H9 (cell line): ENCODE measurements around the gene IQSEC1. TPM values are rescaled to one million over a fixed set of nuclear protein-coding genes. Genes with fewer than 3 reads are reported as not detected.

ENCODE experiments used
- DNase-seq: peaks from one replicate; pipeline ENCODE4 v3.0.0-alpha.2; 2017
- H2AFZ ChIP-seq: one replicate; pipeline ENCODE4 v1.6.1; 2013; ENCODE audit warnings: mild to moderate bottlenecking, low read length, control low read depth, moderate library complexity
- H2AK5ac ChIP-seq: 2 replicates; pipeline ENCODE4 v1.6.1; 2013; ENCODE audit warnings: low read length, control low read depth, mixed read lengths; ENCODE audit not compliant: insufficient read length
- H2BK120ac ChIP-seq: one replicate; pipeline ENCODE4 v1.6.1; 2013; ENCODE audit warnings: low read depth, mild to moderate bottlenecking, low read length, control low read depth, inconsistent platforms; ENCODE audit not compliant: poor library complexity, severe bottlenecking
- H2BK12ac ChIP-seq: 2 replicates; pipeline ENCODE4 v1.6.1; 2013; ENCODE audit warnings: low read length, control low read depth, mixed read lengths, low read depth; ENCODE audit not compliant: insufficient read length
- H2BK15ac ChIP-seq: 2 replicates; pipeline ENCODE4 v1.6.1; 2013; ENCODE audit warnings: low read depth, low read length, control low read depth
- H2BK20ac ChIP-seq: one replicate; pipeline ENCODE4 v1.6.1; 2013; ENCODE audit warnings: low read depth, mild to moderate bottlenecking, low read length, control low read depth, inconsistent platforms; ENCODE audit not compliant: poor library complexity, severe bottlenecking
- H2BK5ac ChIP-seq: 2 replicates; pipeline ENCODE4 v1.6.1; 2013; ENCODE audit warnings: low read length, control low read depth, mixed read lengths; ENCODE audit not compliant: insufficient read length
- H3K14ac ChIP-seq: 2 replicates; pipeline ENCODE4 v1.6.1; 2013; ENCODE audit warnings: low read length, control low read depth; ENCODE audit not compliant: insufficient read depth
- H3K18ac ChIP-seq: 2 replicates; pipeline ENCODE4 v1.6.1; 2013; ENCODE audit warnings: low read depth, mild to moderate bottlenecking, mixed read lengths, low read length, control low read depth; ENCODE audit not compliant: insufficient read length
- H3K23ac ChIP-seq: 2 replicates; pipeline ENCODE4 v1.6.1; 2013; ENCODE audit warnings: low read length, control low read depth, mixed read lengths, low read depth; ENCODE audit not compliant: insufficient read length
- H3K23me2 ChIP-seq: 2 replicates; pipeline ENCODE4 v1.6.1; 2013; ENCODE audit warnings: low read depth, mild to moderate bottlenecking, mixed read lengths, low read length, control low read depth; ENCODE audit not compliant: insufficient read length, poor library complexity, severe bottlenecking
- H3K27ac ChIP-seq: 2 replicates; pipeline ENCODE4 v1.5.1; 2013; ENCODE audit warnings: low read length, control low read depth, mixed read lengths, low read depth; ENCODE audit not compliant: insufficient read length
- H3K27me3 ChIP-seq: 2 replicates; pipeline ENCODE4 v1.6.1; 2013; ENCODE audit warnings: low read length, control low read depth, inconsistent platforms; ENCODE audit not compliant: insufficient read depth
- H3K4ac ChIP-seq: 2 replicates; pipeline ENCODE4 v1.6.1; 2013; ENCODE audit warnings: low read depth, mild to moderate bottlenecking, control low read depth, inconsistent platforms, low read length, moderate library complexity
- H3K4me1 ChIP-seq: 2 replicates; pipeline ENCODE4 v1.6.1; 2013; ENCODE audit warnings: low read length, control low read depth, inconsistent platforms; ENCODE audit not compliant: insufficient read depth
- H3K4me2 ChIP-seq: 2 replicates; pipeline ENCODE4 v1.6.1; 2013; ENCODE audit warnings: low read length, control low read depth, mixed read lengths; ENCODE audit not compliant: insufficient read length, insufficient read depth
- H3K56ac ChIP-seq: 2 replicates; pipeline ENCODE4 v1.6.1; 2013; ENCODE audit warnings: low read depth, mild to moderate bottlenecking, mixed read lengths, low read length, control low read depth; ENCODE audit not compliant: insufficient read length
- H3K79me1 ChIP-seq: 2 replicates; pipeline ENCODE4 v1.6.1; 2013; ENCODE audit warnings: low read depth, mild to moderate bottlenecking, moderate library complexity, low read length, control low read depth, inconsistent platforms; ENCODE audit not compliant: insufficient read depth, poor library complexity, severe bottlenecking
- H3K79me2 ChIP-seq: 2 replicates; pipeline ENCODE4 v1.6.1; 2013; ENCODE audit warnings: low read length, control low read depth, inconsistent platforms; ENCODE audit not compliant: insufficient read depth
- H3K9ac ChIP-seq: 2 replicates; pipeline ENCODE4 v1.6.1; 2013; ENCODE audit warnings: low read length, control low read depth, mixed read lengths; ENCODE audit not compliant: insufficient read length; ENCODE audit errors: extremely low read depth
- H3K9me3 ChIP-seq: one replicate; pipeline ENCODE4 v1.6.1; 2013; ENCODE audit warnings: low read depth, low read length, inconsistent platforms; ENCODE audit not compliant: control insufficient read depth
- H3T11ph ChIP-seq: one replicate; pipeline ENCODE4 v1.6.1; 2013; ENCODE audit warnings: mild to moderate bottlenecking, low read length, control low read depth, inconsistent platforms
- H4K20me1 ChIP-seq: one replicate; pipeline ENCODE4 v1.6.1; 2013; ENCODE audit not compliant: control insufficient read depth, insufficient read length, insufficient read depth
- H4K5ac ChIP-seq: 2 replicates; pipeline ENCODE4 v1.6.1; 2013; ENCODE audit warnings: low read depth, mild to moderate bottlenecking, mixed read lengths, low read length, control low read depth; ENCODE audit not compliant: insufficient read length
- H4K8ac ChIP-seq: replicated peaks from 2 replicates; pipeline ENCODE4 v1.6.1; 2013; ENCODE audit warnings: low read length, control low read depth, mixed read lengths, low read depth; ENCODE audit not compliant: insufficient read length
- H4K91ac ChIP-seq: 2 replicates; pipeline ENCODE4 v1.6.1; 2013; ENCODE audit warnings: low read depth, mild to moderate bottlenecking, moderate library complexity, mixed read lengths, low read length, control low read depth; ENCODE audit not compliant: insufficient read length
- H3K27ac Mint-ChIP-seq, 3 experiments: 2 replicates in 2 of 3; 3 replicates in 1 of 3; pipeline ENCODE4 v1.8.0; 2020 to 2021; ENCODE audit warnings: mixed read lengths in 3 of 3, mild to moderate bottlenecking in 1 of 3, moderate library complexity in 1 of 3
- H3K27me3 Mint-ChIP-seq: 2 replicates; pipeline ENCODE4 v1.8.0; 2021; ENCODE audit warnings: low read depth, mild to moderate bottlenecking, moderate library complexity, mixed read lengths
- H3K36me3 Mint-ChIP-seq, 3 experiments: 2 replicates in 2 of 3; 3 replicates in 1 of 3; pipeline ENCODE4 v1.8.0; 2020 to 2021; ENCODE audit warnings: low read depth in 3 of 3, mixed read lengths in 3 of 3; ENCODE audit not compliant: insufficient read depth in 1 of 3
- H3K4me1 Mint-ChIP-seq, 2 experiments: 2 replicates each; pipeline ENCODE4 v1.8.0; 2020; ENCODE audit warnings: mixed read lengths in 2 of 2
- H3K4me3 Mint-ChIP-seq, 2 experiments: 2 replicates in 1 of 2; 3 replicates in 1 of 2; pipeline ENCODE4 v1.8.0; 2020 to 2021; ENCODE audit warnings: mild to moderate bottlenecking in 2 of 2, mixed read lengths in 2 of 2, moderate library complexity in 1 of 2
- H3K9me3 Mint-ChIP-seq, 2 experiments: 2 replicates in 1 of 2; 3 replicates in 1 of 2; pipeline ENCODE4 v1.8.0; 2020; ENCODE audit warnings: mild to moderate bottlenecking in 2 of 2, mixed read lengths in 2 of 2, moderate library complexity in 1 of 2
- CTCF ChIP-seq: fragments of 200-600 bp; sonication (generic); conservative IDR thresholded peaks from 3 replicates; pipeline ENCODE4 v1.8.0; 2021; ENCODE audit warnings: antibody characterized with exemption, mild to moderate bottlenecking
- WGBS: extraction: QIAGEN DNeasy Blood & Tissue Kit; methylation state at CpG from one replicate; pipeline ENCODE4 v1.1.7; 2013; ENCODE audit warnings: missing lambda C conversion rate, low lambda C conversion rate, mixed read lengths; ENCODE audit not compliant: insufficient read length; ENCODE audit errors: extremely low coverage; 5-methylcytosine and 5-hydroxymethylcytosine counted together
- total RNA-seq: library from RNA; stranded (reverse); gene quantifications from 2 replicates; pipeline ENCODE4 v1.2.1, GENCODE V29; 2021

The IQSEC1 gene
- total RNA-seq, 1 experiment from 2014 or later, result 19.1 TPM

GRCh38 chr3:13024765-13025065 lies 48.5 kb downstream of the IQSEC1 start:
- H3K4me2 ChIP-seq, result no peak overlapping the region
- H3K14ac ChIP-seq, result no peak overlapping the region
- no peak for TF ChIP-seq CTCF
- no peak overlapping the region for H4K5ac ChIP-seq
- H3K23me2 ChIP-seq, result no peaks in the 10 kb centered on the region
- H2BK12ac ChIP-seq, result no peak overlapping the region
- no peak overlapping the region for H2BK5ac ChIP-seq
- WGBS, result no CpG with 5 or more reads among the region's 2 CpGs
- no peaks in the 10 kb centered on the region for H3K9me3 ChIP-seq
- H2AFZ ChIP-seq, result no peak overlapping the region
- H3K27me3 ChIP-seq, result no peaks in the 10 kb centered on the region
- H3K4ac ChIP-seq, result no peak overlapping the region
- H3K56ac ChIP-seq, result no peak overlapping the region
- no peak overlapping the region for H2BK20ac ChIP-seq
- H3K27ac Mint-ChIP-seq, result no peak overlapping the region
- no peak overlapping the region for H4K8ac ChIP-seq
- H3K27me3 Mint-ChIP-seq, result peaks cover 10% of the 10 kb centered on the region
- no peaks in the 10 kb centered on the region for H3K79me2 ChIP-seq
- H3K36me3 Mint-ChIP-seq, result no peaks in the 10 kb centered on the region
- H4K20me1 ChIP-seq, result peaks cover 2% of the 10 kb centered on the region
- no peak overlapping the region for H3K9ac ChIP-seq
- no peak overlapping the region for H4K91ac ChIP-seq
- H3K79me1 ChIP-seq, result no peaks in the 10 kb centered on the region
- DNase-seq, result no peak
- H2AK5ac ChIP-seq, result no peak overlapping the region
- H3K23ac ChIP-seq, result no peak overlapping the region
- H3K4me1 Mint-ChIP-seq, result peaks cover 21 to 35% of the 10 kb centered on the region in 2 experiments
- H3K4me1 ChIP-seq, result no peaks in the 10 kb centered on the region
- no peak overlapping the region for H3T11ph ChIP-seq
- H3K4me3 Mint-ChIP-seq, result no peak overlapping the region
- no peak overlapping the region for H3K27ac ChIP-seq
- no peaks in the 10 kb centered on the region; a peak in 1 of 5 replicates for H3K9me3 Mint-ChIP-seq
- no peak overlapping the region for H3K18ac ChIP-seq
- H2BK15ac ChIP-seq, result no peak overlapping the region
- H2BK120ac ChIP-seq, result no peak overlapping the region
